ENCODE results near the gene SMIM35.

Gene SMIM35

GRCh38 chr11:118112711-118113430 lies 26.1 kb upstream of the SMIM35 start:
- ChIA-PET CTCF (no interaction called here), POLR2A (no interaction called here)
- no peak for TF ChIP-seq CTBP1 (IDR thresholded peaks at IDR 0.05; ENCODE audit: borderline replicate concordance)
- TF ChIP-seq, protein P1, sequence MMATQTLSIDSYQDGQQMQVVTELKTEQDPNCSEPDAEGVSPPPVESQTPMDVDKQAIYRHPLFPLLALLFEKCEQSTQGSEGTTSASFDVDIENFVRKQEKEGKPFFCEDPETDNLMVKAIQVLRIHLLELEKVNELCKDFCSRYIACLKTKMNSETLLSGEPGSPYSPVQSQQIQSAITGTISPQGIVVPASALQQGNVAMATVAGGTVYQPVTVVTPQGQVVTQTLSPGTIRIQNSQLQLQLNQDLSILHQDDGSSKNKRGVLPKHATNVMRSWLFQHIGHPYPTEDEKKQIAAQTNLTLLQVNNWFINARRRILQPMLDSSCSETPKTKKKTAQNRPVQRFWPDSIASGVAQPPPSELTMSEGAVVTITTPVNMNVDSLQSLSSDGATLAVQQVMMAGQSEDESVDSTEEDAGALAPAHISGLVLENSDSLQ (IDR thresholded peaks at IDR 0.05) = no peak
- no peak for TF ChIP-seq FOXK2 (IDR thresholded peaks at IDR 0.05)
- TF ChIP-seq BHLHE40 (IDR thresholded peaks at IDR 0.05; ENCODE audit: borderline replicate concordance) = no peak
- TF ChIP-seq SP1 (IDR thresholded peaks at IDR 0.05) = no peak
- TF ChIP-seq LEF1 (IDR thresholded peaks at IDR 0.05; ENCODE audit: borderline replicate concordance) = no peak
- TF ChIP-seq ZNF384 (IDR thresholded peaks at IDR 0.05) = no peak
- TF ChIP-seq TARDBP (IDR thresholded peaks at IDR 0.05) = no peak
- TF ChIP-seq ELF4 (IDR thresholded peaks at IDR 0.05) = no peak
- TF ChIP-seq FOXM1 (IDR thresholded peaks at IDR 0.05; ENCODE audit: borderline replicate concordance) = no peak
- TF ChIP-seq NFRKB (IDR thresholded peaks at IDR 0.05) = no peak
- DNase-seq (ENCODE audit: extremely low spot score) = no peak

DNA sequence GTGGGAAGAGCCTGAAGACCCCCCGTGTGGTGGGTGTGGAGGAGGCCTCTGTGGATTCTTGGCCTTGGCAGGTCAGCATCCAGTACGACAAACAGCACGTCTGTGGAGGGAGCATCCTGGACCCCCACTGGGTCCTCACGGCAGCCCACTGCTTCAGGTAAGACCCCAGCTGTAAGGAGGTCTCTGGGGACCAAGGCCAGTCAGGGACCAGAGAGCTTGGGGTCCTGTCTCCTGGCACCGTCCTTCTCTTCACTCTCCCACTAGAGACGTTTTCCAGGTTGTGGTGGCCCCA lies 24.9 kb upstream of the SMIM35 start:
- ChIA-PET CTCF (no interaction called here), POLR2A (no interaction called here)
- no peak for TF ChIP-seq CTBP1 (IDR thresholded peaks at IDR 0.05; ENCODE audit: borderline replicate concordance)
- no peak for TF ChIP-seq FOXK2 (IDR thresholded peaks at IDR 0.05)
- TF ChIP-seq HDGF (IDR thresholded peaks at IDR 0.05; ENCODE audit: borderline replicate concordance) = no peak
- TF ChIP-seq ELF4 (IDR thresholded peaks at IDR 0.05) = no peak
- TF ChIP-seq ARNT (IDR thresholded peaks at IDR 0.05) = no peak
- TF ChIP-seq FOXA1 (IDR thresholded peaks at IDR 0.05) = no peak
- no peak for TF ChIP-seq BHLHE40 (IDR thresholded peaks at IDR 0.05; ENCODE audit: borderline replicate concordance)
- DNase-seq (ENCODE audit: extremely low spot score) = no peak

- TF ChIP-seq ZNF384 (IDR thresholded peaks at IDR 0.05) (no peak), FOXA1 (IDR thresholded peaks at IDR 0.05) (no peak)
- POLR2A ChIA-PET = no interaction called here
- no peak for DNase-seq (ENCODE audit: extremely low spot score)
- CTCF ChIA-PET = no interaction called here
Measured at GRCh38 chr11:118111019-118111743, 24.4 kb upstream of the SMIM35 start.

- TF ChIP-seq L3MBTL2 (conservative IDR thresholded peaks at IDR 0.05) (no peak), ELF4 (IDR thresholded peaks at IDR 0.05) (no peak), SP1 (IDR thresholded peaks at IDR 0.05) (no peak)
- TF ChIP-seq, protein P1 (IDR thresholded peaks at IDR 0.05) = no peak
- DNase-seq (ENCODE audit: extremely low spot score) = no peak
- POLR2A ChIA-PET = no interaction called here
- CTCF ChIA-PET = no interaction called here
Measured at GRCh38 chr11:118109231-118109630, 22.5 kb upstream of the SMIM35 start.

GRCh38 chr11:118108513-118108912 lies 21.8 kb upstream of the SMIM35 start:
- ChIA-PET POLR2A (no interaction called here), CTCF (no interaction called here)
- DNase-seq (ENCODE audit: extremely low spot score) = no peak
- no peak for TF ChIP-seq FOXK2 (IDR thresholded peaks at IDR 0.05)
- no peak for TF ChIP-seq FOXA1 (IDR thresholded peaks at IDR 0.05)
- TF ChIP-seq TARDBP (IDR thresholded peaks at IDR 0.05) = no peak
- TF ChIP-seq FOXM1 (IDR thresholded peaks at IDR 0.05; ENCODE audit: borderline replicate concordance) = no peak
- no peak for TF ChIP-seq CTBP1 (IDR thresholded peaks at IDR 0.05; ENCODE audit: borderline replicate concordance)
- TF ChIP-seq NFRKB (IDR thresholded peaks at IDR 0.05) = no peak
- no peak for TF ChIP-seq ELF4 (IDR thresholded peaks at IDR 0.05)
- TF ChIP-seq ARNT (IDR thresholded peaks at IDR 0.05) = no peak
- no peak for TF ChIP-seq L3MBTL2 (conservative IDR thresholded peaks at IDR 0.05)
- TF ChIP-seq ZNF384 (IDR thresholded peaks at IDR 0.05) = no peak
- no peak for TF ChIP-seq LEF1 (IDR thresholded peaks at IDR 0.05; ENCODE audit: borderline replicate concordance)
- TF ChIP-seq SUZ12 (IDR thresholded peaks at IDR 0.05) = no peak
- TF ChIP-seq, protein P1 (IDR thresholded peaks at IDR 0.05) = no peak
- TF ChIP-seq SP1 (IDR thresholded peaks at IDR 0.05) = no peak
- no peak for TF ChIP-seq BHLHE40 (IDR thresholded peaks at IDR 0.05; ENCODE audit: borderline replicate concordance)
- TF ChIP-seq HDGF (IDR thresholded peaks at IDR 0.05; ENCODE audit: borderline replicate concordance) = no peak

DNA sequence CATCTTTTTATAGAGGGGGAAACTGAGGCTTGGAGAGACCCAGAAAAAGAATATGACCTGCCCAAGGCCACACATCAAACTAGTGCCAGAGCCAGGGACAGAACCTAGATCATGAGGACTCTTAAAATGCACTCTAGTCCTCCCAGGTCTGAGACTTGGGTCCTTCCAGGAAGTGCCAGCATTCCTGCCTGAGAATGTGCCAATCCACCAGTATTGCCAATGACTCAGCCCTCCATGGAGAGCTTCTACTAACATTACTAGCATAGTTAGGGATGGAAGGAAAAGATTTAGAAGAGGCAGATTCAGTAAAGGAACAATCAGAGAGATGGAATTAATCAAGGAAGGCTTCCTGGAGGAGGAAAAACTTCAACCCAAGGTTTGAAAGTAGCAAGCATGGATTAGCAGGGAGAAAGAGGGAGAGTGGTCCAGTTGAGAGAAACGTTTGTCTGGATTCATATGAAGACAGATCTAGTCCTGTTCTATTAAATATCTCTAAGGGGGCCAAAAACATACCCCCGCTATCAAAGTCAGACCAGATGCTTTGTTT lies 20.1 kb upstream of the SMIM35 start:
- TF ChIP-seq FOXK2 (IDR thresholded peaks at IDR 0.05) (no peak), TARDBP (IDR thresholded peaks at IDR 0.05) (no peak)
- TF ChIP-seq, protein P1 (IDR thresholded peaks at IDR 0.05) = no peak
- POLR2A ChIA-PET = no interaction called here
- CTCF ChIA-PET = no interaction called here
- DNase-seq (ENCODE audit: extremely low spot score) = no peak
